ENCODE measurements around the gene TMOD4.

GRCh38 chr1:151189637-151190445, 14.1 kb upstream of the TMOD4 start, which contains the start of gene VPS72:
- TF ChIP-seq CTCF (conservative IDR thresholded peaks at IDR 0.05): no peak; the same call in 1 of the 2 replicates
- no peak for TF ChIP-seq EZH2 (IDR thresholded peaks at IDR 0.05; ENCODE audit: low read depth)

Measured in PC-9 (cell line).